ENCODE data around the gene CDON. TPM values are rescaled to one million over a fixed set of nuclear protein-coding genes. Genes with fewer than 3 reads are reported as not detected.

The CDON gene
- total and polyA plus RNA-seq, 9 donors: 15.0 to 211 (median 124) TPM

DNA sequence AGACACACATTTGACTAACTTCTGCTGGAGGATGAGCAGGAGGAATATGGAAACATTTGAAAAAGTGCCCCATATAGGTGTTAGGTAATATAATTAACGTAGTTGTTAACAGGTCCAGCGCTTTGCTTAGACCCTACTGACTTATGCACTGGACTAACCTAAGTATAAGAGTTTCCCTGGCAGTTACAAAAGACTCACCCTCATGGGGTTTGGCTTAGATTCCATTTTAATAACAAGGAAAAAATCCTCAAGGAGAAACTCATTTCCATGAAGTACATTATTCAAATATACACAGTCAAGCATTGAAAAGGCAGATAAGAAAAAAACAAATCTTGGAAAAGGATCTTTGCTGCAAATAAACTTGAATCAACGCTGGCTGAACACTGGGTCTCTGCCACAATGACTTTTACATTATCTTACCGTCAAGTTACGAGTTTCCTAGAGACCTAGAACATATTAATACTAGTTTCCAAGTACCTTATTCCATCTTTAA is 27.7 kb downstream of the CDON start:
- no peaks in the 10 kb centered on the region for H3K27me3 ChIP-seq
- TF ChIP-seq, protein P1, sequence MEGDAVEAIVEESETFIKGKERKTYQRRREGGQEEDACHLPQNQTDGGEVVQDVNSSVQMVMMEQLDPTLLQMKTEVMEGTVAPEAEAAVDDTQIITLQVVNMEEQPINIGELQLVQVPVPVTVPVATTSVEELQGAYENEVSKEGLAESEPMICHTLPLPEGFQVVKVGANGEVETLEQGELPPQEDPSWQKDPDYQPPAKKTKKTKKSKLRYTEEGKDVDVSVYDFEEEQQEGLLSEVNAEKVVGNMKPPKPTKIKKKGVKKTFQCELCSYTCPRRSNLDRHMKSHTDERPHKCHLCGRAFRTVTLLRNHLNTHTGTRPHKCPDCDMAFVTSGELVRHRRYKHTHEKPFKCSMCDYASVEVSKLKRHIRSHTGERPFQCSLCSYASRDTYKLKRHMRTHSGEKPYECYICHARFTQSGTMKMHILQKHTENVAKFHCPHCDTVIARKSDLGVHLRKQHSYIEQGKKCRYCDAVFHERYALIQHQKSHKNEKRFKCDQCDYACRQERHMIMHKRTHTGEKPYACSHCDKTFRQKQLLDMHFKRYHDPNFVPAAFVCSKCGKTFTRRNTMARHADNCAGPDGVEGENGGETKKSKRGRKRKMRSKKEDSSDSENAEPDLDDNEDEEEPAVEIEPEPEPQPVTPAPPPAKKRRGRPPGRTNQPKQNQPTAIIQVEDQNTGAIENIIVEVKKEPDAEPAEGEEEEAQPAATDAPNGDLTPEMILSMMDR (IDR thresholded peaks at IDR 0.05): no peak
- TF ChIP-seq EP300 (IDR thresholded peaks at IDR 0.05): no peak
- TF ChIP-seq POLR2A (IDR thresholded peaks at IDR 0.05): no peak
- H3K4me1 ChIP-seq (ENCODE audit: insufficient read depth): peaks cover 14% of the 10 kb centered on the region
- intact Hi-C loops (cut with DNase I): no loop called here
- H3K36me3 ChIP-seq: no peaks in the 10 kb centered on the region
- H3K4me3 ChIP-seq: no peak overlapping the region
- H3K9me3 ChIP-seq: no peaks in the 10 kb centered on the region
- no peak for DNase-seq
- 65 to 78% (median 69%) methylated on average over 5 of the region's 5 CpGs for WGBS, 3 donors
- no peak overlapping the region for H3K27ac ChIP-seq

DNA sequence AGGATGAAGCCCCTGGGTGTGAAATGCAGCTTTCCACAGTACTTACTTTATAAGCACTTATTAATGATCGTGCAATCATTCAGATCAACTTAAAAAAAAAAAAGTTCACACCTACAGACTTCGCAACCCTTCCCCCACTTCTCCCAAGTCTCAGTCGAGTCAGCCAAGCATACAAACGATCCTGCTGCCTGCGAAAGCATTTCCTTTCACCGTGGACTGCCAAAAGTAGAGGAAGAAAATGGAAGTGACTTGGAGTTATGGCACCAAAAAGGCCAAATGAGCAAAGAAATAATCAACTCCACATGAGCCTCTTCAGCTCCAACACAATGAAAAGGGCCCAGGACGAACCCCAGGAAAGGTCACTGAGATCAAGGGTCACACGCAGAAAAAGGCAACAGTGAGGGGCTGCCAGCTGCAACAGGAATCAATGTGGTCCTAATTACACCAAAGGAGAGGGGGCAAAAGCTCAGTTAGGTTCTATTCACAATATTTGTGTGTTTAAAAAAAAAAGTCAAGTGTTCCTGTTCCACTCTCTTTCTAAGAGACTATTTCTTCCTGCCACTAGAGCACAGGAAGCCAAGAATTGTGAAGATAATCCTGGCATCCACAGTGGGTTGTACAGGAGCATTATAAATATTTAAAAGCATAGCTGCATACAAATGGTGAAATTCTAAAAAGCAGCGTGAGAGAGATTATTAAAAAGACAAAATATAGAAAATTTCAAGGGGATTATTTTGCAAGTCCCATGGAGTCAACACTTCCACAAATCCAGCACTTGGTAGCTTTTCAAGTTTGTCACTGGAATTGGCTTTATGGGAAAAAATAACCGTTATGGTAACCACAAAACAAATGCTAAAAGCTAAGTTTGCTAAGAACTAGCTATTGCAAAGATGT is 28.4 kb downstream of the CDON start:
- Histone ChIP-seq H3K36me3 (no peaks in the 10 kb centered on the region), H3K4me1 (ENCODE audit: insufficient read depth) (peaks cover 13% of the 10 kb centered on the region), H3K4me3 (no peak overlapping the region), H3K9me3 (no peaks in the 10 kb centered on the region), H3K27ac (no peak overlapping the region), H3K27me3 (no peaks in the 10 kb centered on the region)
- DNase-seq: no peak
- TF ChIP-seq, protein P1 (IDR thresholded peaks at IDR 0.05): no peak
- no peak for TF ChIP-seq EP300 (IDR thresholded peaks at IDR 0.05)
- no peak for TF ChIP-seq POLR2A (IDR thresholded peaks at IDR 0.05)
- intact Hi-C loops (cut with DNase I): no loop called here
- 34 to 45% (median 42%) methylated on average over 10 of the region's 10 CpGs for WGBS, 3 donors

DNA sequence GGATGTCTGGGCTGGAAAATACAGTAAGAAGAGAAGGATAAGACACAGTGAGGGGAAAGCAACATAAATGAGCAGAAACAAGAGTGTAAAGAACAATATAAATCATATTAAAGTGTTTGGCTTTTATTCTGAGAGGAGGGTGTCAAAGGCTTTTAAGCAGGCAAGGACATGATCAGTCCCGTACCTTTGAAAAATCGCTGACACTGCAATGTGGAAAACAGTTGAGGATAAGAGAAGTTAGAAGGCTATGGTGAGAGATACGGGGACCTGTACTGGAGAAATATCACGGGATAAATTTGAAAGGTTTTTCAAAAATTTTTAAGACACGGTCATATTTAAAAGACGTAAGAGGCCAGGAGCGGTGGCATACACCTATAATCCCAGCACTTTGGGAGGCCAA is 30.3 kb downstream of the CDON start:
- WGBS, 3 donors: 96 to 99% (median 98%) methylated on average over 7 of the region's 7 CpGs
- H3K4me1 ChIP-seq (ENCODE audit: insufficient read depth): peaks cover 13% of the 10 kb centered on the region
- intact Hi-C loops (cut with DNase I): no loop called here
- H3K4me3 ChIP-seq: no peak overlapping the region
- no peak for TF ChIP-seq POLR2A (IDR thresholded peaks at IDR 0.05)
- TF ChIP-seq, protein P1 (IDR thresholded peaks at IDR 0.05): no peak
- no peak for TF ChIP-seq EP300 (IDR thresholded peaks at IDR 0.05)
- no peak overlapping the region for H3K27ac ChIP-seq
- DNase-seq: no peak
- H3K9me3 ChIP-seq: no peaks in the 10 kb centered on the region
- H3K36me3 ChIP-seq: no peaks in the 10 kb centered on the region
- H3K27me3 ChIP-seq: no peaks in the 10 kb centered on the region

DNA sequence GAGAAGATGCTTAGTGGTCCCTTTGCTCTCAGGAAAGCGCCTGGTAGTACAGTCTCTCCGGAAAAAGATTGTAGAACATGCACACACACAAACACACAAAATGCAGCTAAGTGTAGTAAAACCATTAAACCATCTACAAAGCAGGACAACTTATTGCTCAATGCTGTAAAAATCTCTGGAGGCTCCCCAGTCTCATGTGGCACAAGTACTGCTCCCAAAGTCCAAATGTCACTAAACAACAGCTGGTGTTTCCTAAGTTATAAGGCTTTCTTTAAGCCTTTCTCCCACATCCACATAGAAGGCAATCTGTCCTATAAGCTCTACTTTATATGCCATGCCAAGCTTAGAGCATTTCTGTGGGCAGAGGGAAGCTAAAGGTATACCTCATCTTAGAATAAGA is 32.9 kb downstream of the CDON start:
- no peak overlapping the region for H3K27ac ChIP-seq
- WGBS, 3 donors: 86 to 97% (median 87%) methylated on average over 2 of the region's 2 CpGs
- H3K36me3 ChIP-seq: no peaks in the 10 kb centered on the region
- intact Hi-C loops (cut with DNase I): no loop called here
- peaks cover 19% of the 10 kb centered on the region for H3K4me1 ChIP-seq (ENCODE audit: insufficient read depth)
- no peak for DNase-seq
- TF ChIP-seq EP300 (IDR thresholded peaks at IDR 0.05) (no peak), POLR2A (IDR thresholded peaks at IDR 0.05) (no peak)
- TF ChIP-seq, protein P1 (IDR thresholded peaks at IDR 0.05): no peak
- no peak overlapping the region for H3K4me3 ChIP-seq
- H3K27me3 ChIP-seq: no peaks in the 10 kb centered on the region
- no peaks in the 10 kb centered on the region for H3K9me3 ChIP-seq
